Embryonic facial prominence (tissue), 1 donor: ENCODE data around the gene KCNC3.
"Not testable (repeated sequence)": the region's sequence is repeated elsewhere in the genome, so short reads cannot be mapped to it uniquely, and the experiment has no call there.

Source experiments
- DNase-seq: peaks from one replicate; pipeline ENCODE4 v3.0.0-alpha.2; 2016; ENCODE audit errors: extremely low spot score

KCNC3 gene

GRCh38 chr19:50353487-50353880 lies 24.3 kb upstream of the KCNC3 start:
- DNase-seq: not testable (repeated sequence)

DNA sequence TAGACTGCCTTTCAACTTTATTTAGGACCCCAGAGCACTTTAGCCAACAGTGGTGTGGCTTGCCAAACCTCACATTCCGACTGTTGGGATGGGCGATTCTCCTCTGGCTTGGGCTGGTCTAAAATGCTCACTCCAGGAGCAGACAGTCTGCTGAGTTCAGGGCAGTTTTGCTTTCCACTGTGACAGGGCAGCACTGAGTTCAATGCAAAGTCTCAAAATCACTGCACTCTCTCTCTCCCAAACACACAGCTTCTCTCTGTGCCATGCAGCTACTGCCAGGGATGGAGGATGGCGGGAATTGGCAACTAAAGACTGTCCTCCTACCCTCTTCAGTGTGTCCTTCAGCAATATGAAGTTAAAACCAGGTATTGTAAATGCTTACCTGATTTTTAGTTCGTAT lies 23.1 kb upstream of the KCNC3 start:
- DNase-seq: no peak

- DNase-seq: no peak
These were observed 20.3 kb upstream of the KCNC3 start for GRCh38 chr19:50349277-50350057.

GRCh38 chr19:50347089-50347581 lies 18.0 kb upstream of the KCNC3 start:
- not testable (repeated sequence) for DNase-seq

DNA sequence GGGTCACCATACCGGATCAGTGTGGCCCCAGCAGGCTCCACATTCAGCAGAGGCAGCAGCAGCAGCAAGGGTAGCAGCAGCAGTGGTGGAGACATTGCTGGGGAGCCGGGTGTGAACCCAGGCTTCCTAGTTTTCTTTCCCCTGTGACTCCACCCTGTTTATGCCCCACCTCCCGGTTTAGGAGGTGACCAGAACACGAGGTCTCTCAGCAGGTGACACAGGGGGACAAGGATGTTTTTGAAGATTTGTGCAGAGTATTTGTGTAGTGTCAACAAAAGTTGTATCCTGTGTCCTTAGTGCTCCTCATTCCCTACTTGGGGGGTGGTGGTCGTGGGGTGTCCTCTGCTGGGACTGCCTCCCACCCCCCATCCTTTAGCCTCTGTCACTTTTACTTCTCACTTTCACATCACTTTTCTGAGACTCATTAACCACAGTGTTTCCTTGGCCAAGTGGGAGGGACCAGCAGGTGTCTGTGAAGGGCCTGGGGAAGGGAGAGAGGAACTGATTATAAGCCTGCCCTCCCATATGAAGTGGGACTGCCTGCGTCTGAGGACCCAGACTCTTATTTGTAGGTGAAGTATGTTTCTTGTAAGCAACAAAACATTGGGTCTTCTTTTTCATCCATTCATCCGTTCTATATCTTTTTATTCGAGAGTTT lies 15.6 kb upstream of the KCNC3 start:
- DNase-seq: no peak

GRCh38 chr19:50341091-50341564 lies 12.0 kb upstream of the KCNC3 start:
- no peak for DNase-seq

- DNase-seq: no peak
These were observed 11.2 kb upstream of the KCNC3 start for GRCh38 chr19:50340331-50340730.

DNA sequence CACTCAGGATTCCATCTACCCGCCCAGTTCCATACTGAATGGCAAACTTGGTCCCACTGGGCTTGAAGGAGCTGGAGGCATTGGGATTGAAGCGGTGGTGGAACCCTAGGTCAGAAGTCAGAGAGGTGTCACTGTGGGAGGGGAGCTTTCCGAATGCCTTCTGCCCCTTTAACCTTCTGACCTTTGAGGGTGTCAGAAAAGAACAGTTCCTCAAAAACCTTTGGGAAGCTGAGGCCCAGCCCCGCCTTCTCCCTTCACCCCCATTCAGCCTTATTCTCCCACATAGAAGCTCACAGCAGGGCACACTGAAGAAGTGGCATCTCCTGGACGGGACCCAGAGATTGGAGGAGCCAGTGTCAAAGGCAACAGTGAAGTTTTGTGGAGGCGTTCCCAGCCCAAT lies 7.9 kb upstream of the KCNC3 start:
- not testable (repeated sequence) for DNase-seq

GRCh38 chr19:50334741-50335421 lies 5.7 kb upstream of the KCNC3 start:
- no peak for DNase-seq

- DNase-seq: no peak
These were observed 4.8 kb upstream of the KCNC3 start for GRCh38 chr19:50333737-50334617.

DNA sequence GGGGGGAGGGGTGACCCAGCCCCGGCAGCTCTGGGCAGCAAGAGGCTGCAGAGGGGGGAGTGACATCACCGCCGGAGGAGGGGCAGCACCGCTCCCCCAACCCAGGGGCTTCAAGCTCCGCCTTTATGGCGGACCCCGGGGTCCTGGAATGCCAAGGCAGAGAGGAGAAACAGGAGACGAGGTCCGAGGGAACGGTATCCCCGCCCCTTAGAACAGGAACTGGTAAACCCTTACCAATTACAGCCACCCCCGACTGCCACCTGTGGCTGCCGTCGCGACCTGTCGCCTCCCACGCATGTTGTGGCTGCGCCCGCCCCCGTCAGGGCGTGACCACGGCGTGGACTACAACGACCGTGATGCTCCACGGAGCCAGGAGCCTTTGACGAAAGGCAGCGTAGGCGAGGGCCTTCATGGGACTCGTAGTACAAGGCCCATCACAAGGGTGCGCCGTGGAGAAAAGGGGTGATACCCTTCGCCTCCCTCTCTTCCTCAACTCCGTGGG lies 4.1 kb upstream of the KCNC3 start:
- peak; percentile 88 for DNase-seq

DNA sequence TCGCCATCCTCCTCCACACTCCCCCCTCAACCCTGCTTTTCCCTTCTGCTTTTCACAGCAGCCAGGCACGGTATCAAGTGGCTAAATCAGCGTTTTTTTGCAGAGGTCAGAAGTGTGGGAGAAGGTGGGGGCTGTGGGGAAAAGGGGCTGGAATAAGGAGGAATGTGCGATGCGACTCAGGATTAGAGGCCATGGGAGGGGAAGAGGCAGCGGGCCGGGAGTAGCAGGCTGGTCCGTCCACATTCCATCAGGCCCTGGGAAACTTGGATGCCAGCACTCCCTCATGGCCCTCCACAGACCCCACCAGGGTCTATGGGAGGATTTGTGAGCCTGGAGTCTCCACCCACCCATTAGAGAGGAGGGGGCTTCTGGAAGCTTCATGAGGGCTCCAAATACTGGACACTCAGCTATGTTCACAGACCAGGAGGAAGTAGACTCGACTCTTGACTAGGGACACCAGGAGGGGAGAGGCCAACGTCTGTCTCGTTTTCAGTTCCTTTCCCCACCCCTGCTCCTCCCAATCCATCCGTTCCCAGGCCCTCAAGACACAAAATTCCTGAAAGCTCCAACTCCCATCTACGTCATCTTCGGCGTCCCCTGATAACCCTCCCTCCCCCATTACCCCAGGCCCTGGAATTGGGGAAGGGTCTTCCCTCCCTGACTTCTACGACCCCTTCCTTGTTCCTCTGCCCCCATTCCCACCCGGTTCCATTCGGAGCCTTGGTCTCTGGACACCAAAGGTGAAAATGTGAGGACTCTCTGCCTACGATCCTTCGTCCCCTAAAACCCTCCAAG lies 3.3 kb upstream of the KCNC3 start:
- DNase-seq: peak; percentile 53

GRCh38 chr19:50331994-50332243 lies 2.7 kb upstream of the KCNC3 start:
- DNase-seq: no peak

- DNase-seq: no peak
These were observed 2.2 kb upstream of the KCNC3 start for GRCh38 chr19:50331221-50331993.

GRCh38 chr19:50330365-50331078 lies 1.3 kb upstream of the KCNC3 start:
- peak; percentile 76 for DNase-seq

DNA sequence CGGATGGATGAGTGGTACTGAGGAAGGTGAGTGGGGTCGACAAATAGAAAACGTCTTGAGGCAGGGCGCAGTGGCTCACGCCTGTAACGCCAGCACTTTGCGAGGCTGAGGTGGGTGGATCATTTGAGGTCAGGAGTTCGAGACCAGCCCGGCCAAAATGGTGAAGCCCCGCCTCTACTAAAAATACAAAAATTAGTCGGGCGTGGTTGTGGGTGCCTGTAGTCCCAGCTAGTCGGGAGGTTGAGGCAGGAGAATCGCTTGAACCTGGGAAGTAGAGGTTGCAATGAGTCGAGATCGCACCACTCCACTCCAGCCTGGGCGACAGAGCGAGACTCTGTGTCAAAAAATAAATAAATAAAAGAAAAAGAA lies 733 bp upstream of the KCNC3 start:
- not testable (repeated sequence) for DNase-seq

- DNase-seq: no peak
These were observed 368 bp downstream of the KCNC3 start for GRCh38 chr19:50328873-50329145.

GRCh38 chr19:50328224-50328872 lies 829 bp downstream of the KCNC3 start:
- DNase-seq: no peak
